Amniotic epithelial cell (primary cell): ENCODE data around the gene GLIS2.

ENCODE experiments used
- DNase-seq: peaks from one replicate; pipeline ENCODE4 v3.0.0-alpha.2; 2010; ENCODE audit warnings: low read depth

The GLIS2 gene

GRCh38 chr16:4315186-4316107, at the start of gene GLIS2:
GLIS2 (plus strand) TSS chr16:4316067; CDS start chr16:4332281, 16,214 bp downstream.
- peak; percentile 80 for DNase-seq

GRCh38 chr16:4266372-4266771, 49.5 kb upstream of the GLIS2 start:
- peak; percentile 56 for DNase-seq

GRCh38 chr16:4270091-4270490, 45.8 kb upstream of the GLIS2 start:
- DNase-seq = no peak

GRCh38 chr16:4270595-4270994, 45.3 kb upstream of the GLIS2 start:
- DNase-seq = no peak

GRCh38 chr16:4271176-4272113, 44.4 kb upstream of the GLIS2 start:
- DNase-seq = peak; percentile 91

GRCh38 chr16:4272114-4272956, 43.5 kb upstream of the GLIS2 start:
- no peak for DNase-seq

GRCh38 chr16:4273858-4274311, 42.0 kb upstream of the GLIS2 start:
- DNase-seq = peak; percentile 45

- DNase-seq = no peak
These were observed 40.0 kb upstream of the GLIS2 start for GRCh38 chr16:4275861-4276260.

- no peak for DNase-seq
These were observed 37.8 kb upstream of the GLIS2 start for GRCh38 chr16:4277987-4278513.

GRCh38 chr16:4280625-4281024, 35.2 kb upstream of the GLIS2 start:
- no peak for DNase-seq

GRCh38 chr16:4283441-4283840, 32.4 kb upstream of the GLIS2 start:
- DNase-seq = no peak

GRCh38 chr16:4283939-4284338, 31.9 kb upstream of the GLIS2 start:
- DNase-seq = peak; percentile 19

- DNase-seq = no peak
These were observed 30.7 kb upstream of the GLIS2 start for GRCh38 chr16:4285167-4285566.

GRCh38 chr16:4288148-4288921, 27.5 kb upstream of the GLIS2 start:
- DNase-seq = peak; percentile 47

- peak; percentile 93 for DNase-seq
These were observed 25.5 kb upstream of the GLIS2 start for GRCh38 chr16:4290236-4290830.

- DNase-seq = no peak
These were observed 24.2 kb upstream of the GLIS2 start for GRCh38 chr16:4291699-4292098.

- DNase-seq = no peak
These were observed 22.6 kb upstream of the GLIS2 start for GRCh38 chr16:4293181-4293716.

GRCh38 chr16:4293822-4294457, 21.9 kb upstream of the GLIS2 start:
- peak; percentile 79 for DNase-seq

GRCh38 chr16:4295581-4295980, 20.3 kb upstream of the GLIS2 start:
- DNase-seq = no peak
